Measurements from ENCODE around the gene CABP1. TPM values are rescaled to one million over a fixed set of nuclear protein-coding genes. Genes with fewer than 3 reads are reported as not detected.

Gene CABP1
- total and polyA plus RNA-seq, 2 of the 13 experiments (the other 11 are each of a cell fraction or from before 2014, with no cell fraction given) = not detected

DNA sequence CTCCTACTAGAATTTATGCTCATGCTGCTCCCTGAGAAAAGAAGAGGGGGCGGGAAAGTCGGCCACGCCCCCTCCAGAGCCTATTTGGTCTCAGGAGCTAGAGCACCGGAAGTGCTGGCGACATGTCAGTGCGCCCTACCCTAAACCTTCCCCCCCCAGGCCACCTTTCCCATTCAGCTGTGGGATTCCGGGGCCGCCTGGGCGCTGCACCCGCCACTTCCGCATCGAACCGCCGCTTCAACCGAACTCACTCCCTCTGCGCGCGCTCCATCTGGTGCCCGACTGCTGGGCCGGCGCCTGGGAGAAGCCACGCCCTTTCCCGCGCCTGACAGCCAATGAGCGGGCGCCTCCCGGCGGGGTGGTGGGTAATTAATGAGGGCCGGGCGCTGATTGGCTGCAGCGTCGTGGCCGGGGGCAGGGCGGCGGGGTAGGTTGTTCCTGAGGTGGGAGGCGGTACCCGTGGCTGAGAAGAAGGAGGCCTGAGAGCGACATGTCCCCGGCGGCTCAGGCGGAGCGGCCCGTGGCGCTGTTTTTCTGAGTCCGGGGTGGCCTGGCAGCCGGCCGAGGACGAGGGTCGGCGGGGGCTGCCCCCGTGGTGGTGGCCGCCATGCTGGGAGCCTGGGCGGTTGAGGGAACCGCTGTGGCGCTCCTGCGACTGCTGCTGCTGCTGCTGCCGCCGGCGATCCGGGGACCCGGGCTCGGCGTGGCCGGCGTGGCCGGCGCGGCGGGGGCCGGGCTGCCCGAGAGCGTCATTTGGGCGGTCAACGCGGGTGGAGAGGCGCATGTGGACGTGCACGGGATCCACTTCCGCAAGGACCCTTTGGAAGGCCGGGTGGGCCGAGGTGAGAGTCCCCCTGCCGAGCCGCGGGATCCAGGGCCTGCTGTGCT, 46.5 kb downstream of the CABP1 start, which contains the start of gene MLEC (continued):
- TF ChIP-seq, protein P1, sequence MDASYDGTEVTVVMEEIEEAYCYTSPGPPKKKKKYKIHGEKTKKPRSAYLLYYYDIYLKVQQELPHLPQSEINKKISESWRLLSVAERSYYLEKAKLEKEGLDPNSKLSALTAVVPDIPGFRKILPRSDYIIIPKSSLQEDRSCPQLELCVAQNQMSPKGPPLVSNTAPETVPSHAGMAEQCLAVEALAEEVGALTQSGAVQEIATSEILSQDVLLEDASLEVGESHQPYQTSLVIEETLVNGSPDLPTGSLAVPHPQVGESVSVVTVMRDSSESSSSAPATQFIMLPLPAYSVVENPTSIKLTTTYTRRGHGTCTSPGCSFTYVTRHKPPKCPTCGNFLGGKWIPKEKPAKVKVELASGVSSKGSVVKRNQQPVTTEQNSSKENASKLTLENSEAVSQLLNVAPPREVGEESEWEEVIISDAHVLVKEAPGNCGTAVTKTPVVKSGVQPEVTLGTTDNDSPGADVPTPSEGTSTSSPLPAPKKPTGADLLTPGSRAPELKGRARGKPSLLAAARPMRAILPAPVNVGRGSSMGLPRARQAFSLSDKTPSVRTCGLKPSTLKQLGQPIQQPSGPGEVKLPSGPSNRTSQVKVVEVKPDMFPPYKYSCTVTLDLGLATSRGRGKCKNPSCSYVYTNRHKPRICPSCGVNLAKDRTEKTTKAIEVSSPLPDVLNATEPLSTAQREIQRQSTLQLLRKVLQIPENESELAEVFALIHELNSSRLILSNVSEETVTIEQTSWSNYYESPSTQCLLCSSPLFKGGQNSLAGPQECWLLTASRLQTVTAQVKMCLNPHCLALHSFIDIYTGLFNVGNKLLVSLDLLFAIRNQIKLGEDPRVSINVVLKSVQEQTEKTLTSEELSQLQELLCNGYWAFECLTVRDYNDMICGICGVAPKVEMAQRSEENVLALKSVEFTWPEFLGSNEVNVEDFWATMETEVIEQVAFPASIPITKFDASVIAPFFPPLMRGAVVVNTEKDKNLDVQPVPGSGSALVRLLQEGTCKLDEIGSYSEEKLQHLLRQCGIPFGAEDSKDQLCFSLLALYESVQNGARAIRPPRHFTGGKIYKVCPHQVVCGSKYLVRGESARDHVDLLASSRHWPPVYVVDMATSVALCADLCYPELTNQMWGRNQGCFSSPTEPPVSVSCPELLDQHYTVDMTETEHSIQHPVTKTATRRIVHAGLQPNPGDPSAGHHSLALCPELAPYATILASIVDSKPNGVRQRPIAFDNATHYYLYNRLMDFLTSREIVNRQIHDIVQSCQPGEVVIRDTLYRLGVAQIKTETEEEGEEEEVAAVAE (CRISPR knock-in tag; IDR thresholded peaks at IDR 0.05; ENCODE audit: borderline replicate concordance) = peak; percentile 98
- peak; percentile 75; the same call in 1 of the 2 replicates for TF ChIP-seq ZNF788 (CRISPR knock-in tag; IDR thresholded peaks at IDR 0.05; ENCODE audit: borderline replicate concordance)
- TF ChIP-seq DR1 (CRISPR knock-in tag; IDR thresholded peaks at IDR 0.05) = peak; percentile 81
- peak; percentile 88 for TF ChIP-seq ASH2L (IDR thresholded peaks at IDR 0.05; ENCODE audit: insufficient read length, low read depth, low read length)
- TF ChIP-seq ZBTB38 (CRISPR knock-in tag; IDR thresholded peaks at IDR 0.05) = no peak; the same call in 1 of the 2 replicates
- peak; percentile 67; the same call in 1 of the 2 replicates for TF ChIP-seq ZNF501 (CRISPR knock-in tag; IDR thresholded peaks at IDR 0.05)
- no peak for TF ChIP-seq NPAS2 (CRISPR knock-in tag; IDR thresholded peaks at IDR 0.05; ENCODE audit: borderline replicate concordance)
- no peak for TF ChIP-seq CHD2 (IDR thresholded peaks at IDR 0.05; ENCODE audit: low read depth, low read length)
- peak; percentile 88 for TF ChIP-seq KMT2B (CRISPR knock-in tag; IDR thresholded peaks at IDR 0.05)
- TF ChIP-seq ETS1 (CRISPR knock-in tag; IDR thresholded peaks at IDR 0.05) = no peak
- TF ChIP-seq, protein P2, sequence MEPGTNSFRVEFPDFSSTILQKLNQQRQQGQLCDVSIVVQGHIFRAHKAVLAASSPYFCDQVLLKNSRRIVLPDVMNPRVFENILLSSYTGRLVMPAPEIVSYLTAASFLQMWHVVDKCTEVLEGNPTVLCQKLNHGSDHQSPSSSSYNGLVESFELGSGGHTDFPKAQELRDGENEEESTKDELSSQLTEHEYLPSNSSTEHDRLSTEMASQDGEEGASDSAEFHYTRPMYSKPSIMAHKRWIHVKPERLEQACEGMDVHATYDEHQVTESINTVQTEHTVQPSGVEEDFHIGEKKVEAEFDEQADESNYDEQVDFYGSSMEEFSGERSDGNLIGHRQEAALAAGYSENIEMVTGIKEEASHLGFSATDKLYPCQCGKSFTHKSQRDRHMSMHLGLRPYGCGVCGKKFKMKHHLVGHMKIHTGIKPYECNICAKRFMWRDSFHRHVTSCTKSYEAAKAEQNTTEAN (CRISPR knock-in tag; conservative IDR thresholded peaks at IDR 0.05) = 0 out of 2 replicates have a peak, but pooled peaks have one; percentile 43
- no peak for TF ChIP-seq ZSCAN29 (CRISPR knock-in tag; conservative IDR thresholded peaks at IDR 0.05)
- no peak; the same call in 1 of the 2 replicates for TF ChIP-seq TGIF2 (CRISPR knock-in tag; IDR thresholded peaks at IDR 0.05)
- TF ChIP-seq KLF15 (CRISPR knock-in tag; IDR thresholded peaks at IDR 0.05; ENCODE audit: borderline replicate concordance) = 0 out of 2 replicates have a peak, but pooled peaks have one; percentile 34
- TF ChIP-seq SP5 (CRISPR knock-in tag; IDR thresholded peaks at IDR 0.05; ENCODE audit: borderline replicate concordance, low read depth) = 0 out of 2 replicates have a peak, but pooled peaks have one; percentile 71
- TF ChIP-seq SP4 (CRISPR knock-in tag; IDR thresholded peaks at IDR 0.05) = peak; percentile 92
- TF ChIP-seq NR0B2 (CRISPR knock-in tag; IDR thresholded peaks at IDR 0.05) = no peak; the same call in 1 of the 2 replicates
- TF ChIP-seq PCBP1 (IDR thresholded peaks at IDR 0.05; ENCODE audit: borderline replicate concordance, low read depth, low read length) = peak; percentile 73; the same call in 1 of the 2 replicates
- no peak for TF ChIP-seq ZNF678 (CRISPR knock-in tag; IDR thresholded peaks at IDR 0.05)
